ENCODE results near the gene POLE2.

POLE2 gene

DNA sequence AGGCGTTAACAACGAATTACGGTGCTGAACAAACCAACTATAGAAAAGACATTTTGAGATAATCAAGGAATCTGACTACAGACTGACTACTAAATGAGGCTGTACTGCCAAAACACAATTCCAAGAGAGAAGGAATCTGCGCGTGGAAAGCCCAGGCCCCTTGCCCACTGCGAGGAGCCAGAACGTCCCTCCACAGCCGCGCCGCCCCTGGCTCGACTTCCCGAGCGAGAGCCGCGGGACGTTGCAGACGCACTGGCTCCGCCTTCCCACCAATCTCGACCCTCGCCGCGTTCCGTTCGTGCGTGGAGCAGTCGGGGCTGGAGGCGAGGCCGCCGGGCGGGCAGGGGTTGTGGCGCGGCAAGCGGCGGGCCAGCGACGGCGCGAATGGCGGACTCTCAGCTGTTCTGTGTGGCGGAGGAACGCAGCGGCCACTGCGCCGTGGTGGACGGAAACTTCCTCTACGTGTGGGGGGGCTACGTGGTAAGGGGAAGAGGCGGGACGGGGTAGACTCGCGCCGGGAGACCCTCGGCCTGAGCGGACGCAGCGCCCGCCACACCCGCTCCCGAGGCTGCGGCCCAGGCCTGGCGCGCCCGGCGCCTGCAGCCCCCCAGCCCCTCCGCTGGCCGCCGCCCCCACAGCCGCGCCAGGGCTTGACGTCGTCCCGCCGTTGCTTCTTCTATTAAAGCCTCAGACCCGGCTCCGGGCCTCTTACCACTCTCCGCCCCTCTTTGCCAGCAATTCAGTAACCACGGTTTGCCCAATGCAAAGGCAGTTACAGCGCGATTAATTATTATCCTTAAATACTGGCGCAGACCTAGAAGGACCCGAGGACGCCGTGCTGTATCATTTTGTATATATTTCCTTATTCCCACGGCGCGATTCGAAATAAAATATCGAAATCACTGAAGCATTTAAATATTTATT is 5.1 kb upstream of the POLE2 start, which contains the start of gene KLHDC1 (continued):
- TF ChIP-seq ZFP37 (tag by site-specific recombination; IDR thresholded peaks at IDR 0.05) (no peak), ZSCAN18 (tag by site-specific recombination; IDR thresholded peaks at IDR 0.05) (no peak), ZNF830 (tag by site-specific recombination; IDR thresholded peaks at IDR 0.05; ENCODE audit: low read depth) (no peak), ZBTB8A (tag by site-specific recombination; IDR thresholded peaks at IDR 0.05) (peak; percentile 83), SP3 (tag by site-specific recombination; IDR thresholded peaks at IDR 0.05) (peak; percentile 31; the same call in 1 of the 2 replicates), ZFHX2 (tag by site-specific recombination; conservative IDR thresholded peaks at IDR 0.05) (peak; percentile 42; the same call in 1 of the 2 replicates), ZNF114 (tag by site-specific recombination; IDR thresholded peaks at IDR 0.05) (no peak), GLI2 (tag by site-specific recombination; IDR thresholded peaks at IDR 0.05; ENCODE audit: borderline replicate concordance, low read depth) (no peak), HOXC10 (CRISPR knock-in tag; IDR thresholded peaks at IDR 0.05) (no peak), ZNF112 (tag by site-specific recombination; IDR thresholded peaks at IDR 0.05) (no peak), ZNF600 (tag by site-specific recombination; IDR thresholded peaks at IDR 0.05) (peak; percentile 94), WT1 (tag by site-specific recombination; IDR thresholded peaks at IDR 0.05) (no peak), ZIC2 (tag by site-specific recombination; IDR thresholded peaks at IDR 0.05) (no peak), ZNF132 (tag by site-specific recombination; IDR thresholded peaks at IDR 0.05; ENCODE audit: borderline replicate concordance) (no peak), ZNF366 (tag by site-specific recombination; conservative IDR thresholded peaks at IDR 0.05) (0 out of 2 replicates have a peak, but pooled peaks have one; percentile 22), BCL6B (tag by site-specific recombination; IDR thresholded peaks at IDR 0.05) (no peak), ZSCAN23 (tag by site-specific recombination; IDR thresholded peaks at IDR 0.05) (no peak), GLI4 (tag by site-specific recombination; IDR thresholded peaks at IDR 0.05) (0 out of 2 replicates have a peak, but pooled peaks have one; percentile 71), PBX3 (CRISPR knock-in tag; IDR thresholded peaks at IDR 0.05) (0 out of 2 replicates have a peak, but pooled peaks have one; percentile 28), ZNF2 (tag by site-specific recombination; IDR thresholded peaks at IDR 0.05) (peak; percentile 69; the same call in 1 of the 2 replicates), ZNF548 (tag by site-specific recombination; IDR thresholded peaks at IDR 0.05) (no peak), ZNF423 (tag by site-specific recombination; IDR thresholded peaks at IDR 0.05) (no peak), MYNN (tag by site-specific recombination; IDR thresholded peaks at IDR 0.05; ENCODE audit: borderline replicate concordance) (no peak), ZBTB17 (tag by site-specific recombination; IDR thresholded peaks at IDR 0.05) (peak; percentile 62), SP2 (tag by site-specific recombination; IDR thresholded peaks at IDR 0.05) (peak; percentile 33; the same call in 1 of the 2 replicates), ZNF623 (tag by site-specific recombination; IDR thresholded peaks at IDR 0.05) (no peak), GLIS2 (tag by site-specific recombination; IDR thresholded peaks at IDR 0.05) (peak; percentile 50; the same call in 1 of the 2 replicates), ZNF777 (tag by site-specific recombination; IDR thresholded peaks at IDR 0.05; ENCODE audit: borderline replicate concordance) (peak; percentile 74; the same call in 1 of the 2 replicates)
- TF ChIP-seq, protein P1, sequence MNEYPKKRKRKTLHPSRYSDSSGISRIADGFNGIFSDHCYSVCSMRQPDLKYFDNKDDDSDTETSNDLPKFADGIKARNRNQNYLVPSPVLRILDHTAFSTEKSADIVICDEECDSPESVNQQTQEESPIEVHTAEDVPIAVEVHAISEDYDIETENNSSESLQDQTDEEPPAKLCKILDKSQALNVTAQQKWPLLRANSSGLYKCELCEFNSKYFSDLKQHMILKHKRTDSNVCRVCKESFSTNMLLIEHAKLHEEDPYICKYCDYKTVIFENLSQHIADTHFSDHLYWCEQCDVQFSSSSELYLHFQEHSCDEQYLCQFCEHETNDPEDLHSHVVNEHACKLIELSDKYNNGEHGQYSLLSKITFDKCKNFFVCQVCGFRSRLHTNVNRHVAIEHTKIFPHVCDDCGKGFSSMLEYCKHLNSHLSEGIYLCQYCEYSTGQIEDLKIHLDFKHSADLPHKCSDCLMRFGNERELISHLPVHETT (tag by site-specific recombination; IDR thresholded peaks at IDR 0.05) = no peak
- TF ChIP-seq, protein P2, sequence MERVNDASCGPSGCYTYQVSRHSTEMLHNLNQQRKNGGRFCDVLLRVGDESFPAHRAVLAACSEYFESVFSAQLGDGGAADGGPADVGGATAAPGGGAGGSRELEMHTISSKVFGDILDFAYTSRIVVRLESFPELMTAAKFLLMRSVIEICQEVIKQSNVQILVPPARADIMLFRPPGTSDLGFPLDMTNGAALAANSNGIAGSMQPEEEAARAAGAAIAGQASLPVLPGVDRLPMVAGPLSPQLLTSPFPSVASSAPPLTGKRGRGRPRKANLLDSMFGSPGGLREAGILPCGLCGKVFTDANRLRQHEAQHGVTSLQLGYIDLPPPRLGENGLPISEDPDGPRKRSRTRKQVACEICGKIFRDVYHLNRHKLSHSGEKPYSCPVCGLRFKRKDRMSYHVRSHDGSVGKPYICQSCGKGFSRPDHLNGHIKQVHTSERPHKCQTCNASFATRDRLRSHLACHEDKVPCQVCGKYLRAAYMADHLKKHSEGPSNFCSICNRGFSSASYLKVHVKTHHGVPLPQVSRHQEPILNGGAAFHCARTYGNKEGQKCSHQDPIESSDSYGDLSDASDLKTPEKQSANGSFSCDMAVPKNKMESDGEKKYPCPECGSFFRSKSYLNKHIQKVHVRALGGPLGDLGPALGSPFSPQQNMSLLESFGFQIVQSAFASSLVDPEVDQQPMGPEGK (tag by site-specific recombination; IDR thresholded peaks at IDR 0.05) = peak; percentile 57
- TF ChIP-seq, protein P3, sequence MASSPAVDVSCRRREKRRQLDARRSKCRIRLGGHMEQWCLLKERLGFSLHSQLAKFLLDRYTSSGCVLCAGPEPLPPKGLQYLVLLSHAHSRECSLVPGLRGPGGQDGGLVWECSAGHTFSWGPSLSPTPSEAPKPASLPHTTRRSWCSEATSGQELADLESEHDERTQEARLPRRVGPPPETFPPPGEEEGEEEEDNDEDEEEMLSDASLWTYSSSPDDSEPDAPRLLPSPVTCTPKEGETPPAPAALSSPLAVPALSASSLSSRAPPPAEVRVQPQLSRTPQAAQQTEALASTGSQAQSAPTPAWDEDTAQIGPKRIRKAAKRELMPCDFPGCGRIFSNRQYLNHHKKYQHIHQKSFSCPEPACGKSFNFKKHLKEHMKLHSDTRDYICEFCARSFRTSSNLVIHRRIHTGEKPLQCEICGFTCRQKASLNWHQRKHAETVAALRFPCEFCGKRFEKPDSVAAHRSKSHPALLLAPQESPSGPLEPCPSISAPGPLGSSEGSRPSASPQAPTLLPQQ (tag by site-specific recombination; IDR thresholded peaks at IDR 0.05) = peak; percentile 39; the same call in 1 of the 2 replicates

Measured in HEK293 (cell line).